Activated CD8-positive, alpha-beta memory T cell treated with anti-CD3 and anti-CD28 coated beads for 48 hours (primary cell): ENCODE data around the gene ARSI.

Experiments
- DNase-seq, 3 experiments: peaks; one replicate each; pipeline ENCODE4 v3.0.0-alpha.2; 2020; ENCODE audit warnings: low read depth in 2 of 3, low spot score in 2 of 3

ARSI gene

GRCh38 chr5:150294551-150295071, 8.1 kb downstream of the ARSI start:
- no peak for DNase-seq

DNA sequence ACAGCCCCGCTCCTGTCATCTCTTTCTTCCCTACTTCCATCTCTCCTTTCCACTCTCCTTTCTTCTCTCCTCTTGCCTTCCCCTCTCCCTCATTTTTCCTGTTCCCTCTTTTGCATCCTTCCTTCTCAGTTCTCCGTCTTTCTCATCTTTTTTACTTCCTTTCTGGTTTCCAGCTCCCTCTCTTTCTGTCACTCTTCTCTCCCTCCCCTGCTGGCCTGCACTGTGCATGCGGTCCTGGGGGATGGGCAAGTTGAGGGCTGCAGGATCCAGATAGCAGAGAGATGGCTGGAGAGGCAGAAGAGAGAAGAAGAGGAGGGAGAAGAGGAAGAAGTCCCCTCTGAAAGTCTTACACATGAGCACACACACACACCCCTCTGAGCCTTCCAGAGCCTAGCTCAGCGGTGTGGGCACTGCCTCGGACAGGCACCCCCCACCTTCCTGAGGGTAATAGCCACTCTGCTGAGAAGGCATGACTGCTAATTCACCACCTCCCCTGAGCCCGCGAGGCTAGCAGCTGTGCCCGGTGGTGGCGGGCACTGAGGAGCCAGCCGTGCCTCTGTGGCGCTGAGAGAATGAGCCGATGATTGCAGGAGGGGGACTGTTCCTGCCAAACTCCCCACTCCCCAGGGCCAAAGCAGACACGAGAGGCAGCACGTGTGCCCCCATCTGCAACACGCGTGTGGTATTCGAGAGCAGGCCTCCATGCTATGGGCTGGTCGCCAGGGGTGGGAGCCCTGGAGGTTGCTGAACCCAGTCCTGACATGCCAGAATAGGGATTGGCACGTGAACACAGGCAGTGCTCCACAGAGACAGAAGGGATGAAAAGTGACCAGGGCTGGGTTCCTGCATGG, 9.4 kb downstream of the ARSI start:
- no peak for DNase-seq

DNA sequence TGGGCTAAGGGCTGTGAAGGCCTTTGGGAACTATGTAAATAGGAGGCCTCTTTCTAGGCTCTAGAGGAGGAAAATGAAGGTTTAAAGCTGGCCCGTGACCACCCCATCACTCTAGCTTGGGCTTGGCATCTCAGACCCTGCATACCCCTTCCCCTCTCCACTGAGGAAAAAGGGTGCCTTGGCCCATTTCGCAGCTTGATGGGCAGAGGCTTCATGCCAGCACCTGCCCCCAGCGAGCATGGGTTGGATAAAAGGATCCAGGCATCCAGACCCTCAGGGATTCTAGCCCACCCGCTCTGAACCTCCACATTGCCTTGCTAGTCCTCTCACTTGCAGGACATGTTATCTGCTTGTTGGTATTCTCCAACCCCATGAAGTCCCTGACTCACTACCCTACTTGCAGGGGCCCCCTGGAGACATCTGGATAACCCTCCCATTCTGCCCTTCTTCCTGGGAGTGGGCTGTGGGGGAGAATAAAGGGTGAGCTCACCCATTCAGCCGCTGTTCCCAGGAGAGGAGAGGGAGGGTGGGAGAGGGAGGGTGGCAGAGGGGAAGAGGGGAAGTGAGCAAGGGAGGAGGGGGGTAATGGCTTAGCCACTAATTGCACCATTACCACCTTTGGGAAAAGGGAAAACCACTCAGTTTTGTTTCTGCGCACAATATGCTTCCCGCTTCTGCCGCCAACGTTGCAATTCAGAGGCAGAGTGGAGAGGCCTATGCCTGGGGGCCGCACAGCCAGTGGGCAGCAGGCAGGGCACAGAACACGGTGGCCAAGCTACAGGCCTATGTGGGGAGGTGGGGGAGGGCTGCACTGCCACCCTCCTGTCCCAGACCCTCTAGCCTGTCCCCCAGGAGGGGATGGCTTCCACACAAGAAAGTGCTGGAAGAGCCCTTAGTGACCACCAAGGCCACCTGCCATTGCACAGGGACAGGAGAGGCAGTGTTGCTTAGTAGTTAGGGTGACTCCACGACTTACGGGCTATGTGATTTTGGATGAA, 11.0 kb downstream of the ARSI start:
- DNase-seq: no peak

DNA sequence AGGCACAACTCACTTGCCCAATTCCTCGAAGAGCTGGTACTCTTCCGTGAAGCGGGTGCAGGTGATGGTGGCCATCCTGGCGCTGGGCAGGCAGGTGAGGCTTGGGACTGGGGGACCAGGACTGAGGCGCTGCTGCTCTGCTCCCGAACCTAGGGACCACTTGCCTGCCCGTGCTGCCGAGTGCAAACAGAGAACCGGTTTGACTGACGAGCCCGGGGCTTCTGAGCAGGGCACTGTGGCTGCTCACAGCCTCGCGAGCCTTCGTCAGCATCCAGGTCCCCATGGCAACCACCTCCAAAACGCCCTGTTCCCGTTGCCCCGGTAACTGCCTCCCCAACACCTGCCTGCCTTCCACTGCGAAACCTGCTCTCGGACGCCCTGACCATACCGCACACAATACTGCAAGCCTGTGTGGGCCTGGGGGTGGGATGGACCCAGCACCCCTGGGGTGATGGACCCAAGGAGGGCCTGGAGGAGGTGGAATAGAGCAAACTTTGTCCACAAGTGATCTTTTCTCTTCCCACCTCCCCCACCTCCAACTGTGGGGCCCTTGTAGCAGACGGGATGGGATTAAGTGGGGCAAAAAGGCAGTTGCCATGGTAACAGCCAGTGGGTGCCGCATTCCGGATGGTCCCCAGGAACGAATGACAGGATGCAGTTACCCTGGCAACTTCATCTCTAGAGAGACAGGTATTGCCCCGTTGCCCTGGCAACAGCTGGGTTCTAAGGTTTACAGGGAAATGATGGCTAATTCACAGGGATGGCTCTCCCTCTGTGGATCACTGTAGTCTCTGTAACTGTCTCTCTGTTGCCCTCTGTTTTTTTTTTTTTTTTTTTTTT, 12.9 kb downstream of the ARSI start, which contains the start of gene CAMK2A:
TSS of gene CAMK2A (minus strand) at position 223 of the 840 bp plus-strand sequence. CDS start at position 75, 148 bp downstream.
- DNase-seq: no peak

DNA sequence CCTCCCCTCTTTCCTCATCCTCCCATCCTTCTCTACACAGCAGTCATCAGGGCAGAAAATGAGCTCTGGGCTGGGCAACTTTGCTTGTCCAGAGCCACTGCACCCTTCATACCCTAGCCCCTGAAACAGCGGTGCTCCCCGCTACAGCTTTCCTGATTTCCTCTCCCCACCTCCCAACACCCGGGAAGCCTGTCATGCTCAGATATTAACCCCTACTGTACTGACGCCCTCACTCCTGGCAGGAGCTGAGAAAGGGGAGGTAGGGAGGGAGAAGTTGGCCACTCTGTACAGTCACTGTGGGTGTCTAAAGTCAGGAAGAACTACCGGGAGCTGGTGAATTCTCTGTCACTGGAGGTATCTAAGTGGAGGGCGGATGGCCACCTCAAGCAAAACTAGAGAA, 13.9 kb downstream of the ARSI start:
- no peak for DNase-seq

DNA sequence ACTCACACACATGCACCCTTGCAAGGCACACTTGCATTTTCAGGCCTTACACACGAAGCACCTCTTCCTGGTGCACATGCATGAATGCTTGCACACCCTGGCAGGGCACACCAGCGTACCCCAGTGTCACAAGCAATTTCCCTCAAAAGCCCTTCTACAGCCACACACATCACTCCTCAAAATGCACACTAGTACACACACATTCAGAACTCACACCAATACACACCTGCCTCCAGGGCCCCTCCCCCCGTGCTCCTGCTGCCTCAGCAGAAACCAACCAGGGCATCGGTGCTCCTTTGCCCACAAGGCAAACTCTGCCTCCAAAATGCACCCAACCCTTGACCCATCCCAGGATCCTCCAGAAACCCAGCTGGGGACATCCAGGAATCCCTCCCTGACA, 14.3 kb downstream of the ARSI start:
- no peak for DNase-seq

GRCh38 chr5:150286820-150287219, 15.9 kb downstream of the ARSI start:
- no peak for DNase-seq

GRCh38 chr5:150285114-150285513, 17.6 kb downstream of the ARSI start:
- DNase-seq: no peak

DNA sequence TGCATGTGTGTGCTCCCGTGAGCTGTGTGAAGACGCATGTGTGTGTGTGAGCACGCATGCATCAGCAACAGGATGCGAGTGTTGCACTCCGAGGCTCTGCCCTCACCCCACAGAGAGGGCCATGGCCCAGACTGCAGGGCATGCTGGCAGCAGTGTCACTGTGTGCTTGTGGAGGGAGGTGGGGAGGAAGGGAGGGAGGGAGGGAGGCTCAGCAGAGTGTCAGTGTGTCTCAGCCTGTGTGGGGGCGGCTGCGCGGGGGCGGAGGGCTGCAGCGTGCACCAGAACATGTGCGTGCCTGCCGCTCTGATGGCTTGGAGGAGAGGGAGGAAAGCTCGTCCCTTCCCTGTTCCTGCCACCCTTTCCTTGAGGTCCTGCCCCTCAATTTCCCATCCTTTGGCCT, 18.4 kb downstream of the ARSI start:
- DNase-seq: no peak

DNA sequence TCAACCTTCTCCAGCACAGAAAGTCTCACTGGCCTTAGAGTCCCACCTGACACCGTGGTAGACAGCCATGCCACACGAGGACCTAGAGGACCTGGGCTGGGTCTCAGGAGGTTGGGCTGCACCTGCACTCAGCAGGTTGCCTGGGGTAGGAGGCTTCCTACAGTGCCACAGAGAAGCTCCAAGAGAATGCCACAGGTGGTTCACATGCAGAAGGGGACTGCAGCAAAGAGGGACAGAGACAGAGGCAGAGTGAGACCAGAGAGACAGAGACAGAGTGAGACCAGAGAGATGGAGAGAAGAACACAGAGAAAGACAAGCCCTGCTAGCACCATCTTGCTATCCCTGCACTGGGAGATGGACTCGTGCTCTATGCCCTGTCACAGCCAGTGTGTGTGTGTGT, 18.8 kb downstream of the ARSI start:
- DNase-seq: no peak

DNA sequence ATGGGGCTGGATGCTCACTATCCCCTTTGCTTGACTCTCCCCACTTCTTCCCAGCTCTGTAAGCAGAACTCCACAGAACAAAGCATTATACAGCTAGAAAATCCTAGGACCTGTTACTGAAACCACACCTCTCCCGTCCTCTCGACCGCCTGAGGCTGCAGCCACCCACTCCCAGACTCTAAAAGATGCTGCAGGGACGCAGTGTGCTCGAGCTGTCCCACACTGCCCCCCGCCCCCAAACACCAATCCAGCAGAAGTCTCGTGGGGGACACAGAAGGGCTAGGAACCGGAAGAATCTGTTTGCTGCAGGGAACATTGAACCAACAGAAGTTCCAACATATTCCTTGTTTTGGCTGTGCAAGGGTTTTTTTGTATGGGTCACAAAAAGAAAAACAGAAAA, 20.7 kb downstream of the ARSI start:
- no peak for DNase-seq

- no peak for DNase-seq
Measured at GRCh38 chr5:150279330-150280020, 23.2 kb downstream of the ARSI start.

- no peak for DNase-seq
Measured at GRCh38 chr5:150278916-150279315, 23.8 kb downstream of the ARSI start.

GRCh38 chr5:150278046-150278730, 24.5 kb downstream of the ARSI start:
- DNase-seq: no peak

- DNase-seq: no peak
Measured at GRCh38 chr5:150277043-150277442, 25.7 kb downstream of the ARSI start.

DNA sequence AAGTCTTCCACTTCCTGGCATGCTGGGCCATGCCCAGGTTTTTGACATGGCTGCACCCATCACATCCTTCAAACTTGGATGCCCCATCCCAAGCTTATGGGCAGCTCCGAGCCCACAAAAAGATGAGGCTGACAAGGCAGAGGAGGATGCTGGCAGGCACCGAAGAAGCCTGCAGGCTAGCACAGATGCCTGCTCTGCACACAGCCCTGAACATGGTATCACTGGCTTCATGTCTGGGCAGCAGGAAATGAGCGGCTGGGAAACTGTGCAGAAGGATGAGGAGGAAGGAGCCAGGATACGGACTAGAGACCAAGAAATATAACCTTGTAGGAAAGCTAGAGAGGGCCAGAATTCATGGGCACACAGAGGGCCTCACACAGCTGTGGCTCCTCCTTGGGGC, 27.9 kb downstream of the ARSI start:
- no peak for DNase-seq

DNA sequence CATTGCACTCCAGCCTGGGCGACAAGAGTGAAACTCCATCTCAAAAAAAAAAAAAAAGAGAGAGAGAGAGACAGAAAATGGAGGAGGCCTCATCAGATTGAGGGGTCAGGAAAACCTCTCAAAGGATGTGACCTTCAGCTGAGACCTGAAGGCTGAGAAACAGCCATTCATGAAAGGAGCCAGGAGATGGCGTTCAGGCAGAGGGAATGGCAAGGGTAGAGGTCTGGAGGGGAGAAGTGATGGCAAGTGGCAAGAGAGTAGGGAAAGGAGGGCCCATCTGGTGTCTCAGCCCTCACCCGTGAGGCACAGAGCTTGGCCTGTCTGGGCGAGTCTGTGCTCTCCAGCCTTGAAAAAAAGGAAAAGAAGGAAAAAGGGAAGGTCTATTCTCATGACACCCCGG, 30.2 kb downstream of the ARSI start:
- no peak for DNase-seq

- no peak for DNase-seq
Measured at GRCh38 chr5:150271923-150272322, 30.8 kb downstream of the ARSI start.

GRCh38 chr5:150271296-150271692, 31.4 kb downstream of the ARSI start:
- DNase-seq: no peak
